ENCODE data around the gene SAFB2. TPM values are rescaled to one million over a fixed set of nuclear protein-coding genes. Genes with fewer than 3 reads are reported as not detected.

SAFB2 gene
- polyA plus RNA-seq (ENCODE audit: insufficient read length): 46.4 TPM

GRCh38 chr19:5622465-5623396, at the start of gene SAFB2, which contains the start of gene SAFB:
Gene SAFB2, minus strand, starts transcription at chr19:5622776. Its CDS starts 61 bp downstream, at chr19:5622715.
Gene SAFB, plus strand, starts transcription at chr19:5623083. Its CDS starts 123 bp downstream, at chr19:5623206.
- peak; percentile 100 for DNase-seq (ENCODE audit: low read depth)

- no peak for DNase-seq (ENCODE audit: low read depth)
Measured at GRCh38 chr19:5671600-5671999, 49.0 kb upstream of the SAFB2 start.

GRCh38 chr19:5669212-5669611, 46.6 kb upstream of the SAFB2 start:
- no peak for DNase-seq (ENCODE audit: low read depth)

- DNase-seq (ENCODE audit: low read depth): no peak
Measured at GRCh38 chr19:5667751-5668271, 45.2 kb upstream of the SAFB2 start.

- DNase-seq (ENCODE audit: low read depth): no peak
Measured at GRCh38 chr19:5666921-5667610, 44.5 kb upstream of the SAFB2 start.

GRCh38 chr19:5665781-5666513, 43.4 kb upstream of the SAFB2 start:
- DNase-seq (ENCODE audit: low read depth): no peak

- DNase-seq (ENCODE audit: low read depth): no peak
Measured at GRCh38 chr19:5664515-5664914, 41.9 kb upstream of the SAFB2 start.

- no peak for DNase-seq (ENCODE audit: low read depth)
Measured at GRCh38 chr19:5663904-5664303, 41.3 kb upstream of the SAFB2 start.

- no peak for DNase-seq (ENCODE audit: low read depth)
Measured at GRCh38 chr19:5661483-5661882, 38.9 kb upstream of the SAFB2 start.

GRCh38 chr19:5655412-5655811, 32.8 kb upstream of the SAFB2 start:
- DNase-seq (ENCODE audit: low read depth): no peak

GRCh38 chr19:5654931-5655330, 32.4 kb upstream of the SAFB2 start:
- no peak for DNase-seq (ENCODE audit: low read depth)

- DNase-seq (ENCODE audit: low read depth): no peak
Measured at GRCh38 chr19:5652261-5652660, 29.7 kb upstream of the SAFB2 start.

- DNase-seq (ENCODE audit: low read depth): no peak
Measured at GRCh38 chr19:5651361-5651760, 28.8 kb upstream of the SAFB2 start.

- no peak for DNase-seq (ENCODE audit: low read depth)
Measured at GRCh38 chr19:5648464-5648863, 25.9 kb upstream of the SAFB2 start.

- DNase-seq (ENCODE audit: low read depth): no peak
Measured at GRCh38 chr19:5646703-5647102, 24.1 kb upstream of the SAFB2 start.

GRCh38 chr19:5645409-5645808, 22.8 kb upstream of the SAFB2 start:
- DNase-seq (ENCODE audit: low read depth): no peak

- DNase-seq (ENCODE audit: low read depth): no peak
Measured at GRCh38 chr19:5644037-5644436, 21.5 kb upstream of the SAFB2 start.

- no peak for DNase-seq (ENCODE audit: low read depth)
Measured at GRCh38 chr19:5643060-5643459, 20.5 kb upstream of the SAFB2 start.

- DNase-seq (ENCODE audit: low read depth): no peak
Measured at GRCh38 chr19:5642204-5642603, 19.6 kb upstream of the SAFB2 start.

- DNase-seq (ENCODE audit: low read depth): no peak
Measured at GRCh38 chr19:5641171-5641570, 18.6 kb upstream of the SAFB2 start.

GRCh38 chr19:5637971-5638370, 15.4 kb upstream of the SAFB2 start:
- no peak for DNase-seq (ENCODE audit: low read depth)

- no peak for DNase-seq (ENCODE audit: low read depth)
Measured at GRCh38 chr19:5635427-5635826, 12.9 kb upstream of the SAFB2 start.

All from forelimb muscle (tissue), 1 donor.